Activated T-cell treated with anti-CD3 and anti-CD28 coated beads for 4 hours (primary cell): ENCODE results near the gene GALNTL6.
"Not testable (repeated sequence)": the region's sequence is repeated elsewhere in the genome, so short reads cannot be mapped to it uniquely, and the experiment has no call there.

ENCODE experiments used
- DNase-seq: peaks from one replicate; pipeline ENCODE4 v3.0.0-alpha.2; 2020

The GALNTL6 gene

DNA sequence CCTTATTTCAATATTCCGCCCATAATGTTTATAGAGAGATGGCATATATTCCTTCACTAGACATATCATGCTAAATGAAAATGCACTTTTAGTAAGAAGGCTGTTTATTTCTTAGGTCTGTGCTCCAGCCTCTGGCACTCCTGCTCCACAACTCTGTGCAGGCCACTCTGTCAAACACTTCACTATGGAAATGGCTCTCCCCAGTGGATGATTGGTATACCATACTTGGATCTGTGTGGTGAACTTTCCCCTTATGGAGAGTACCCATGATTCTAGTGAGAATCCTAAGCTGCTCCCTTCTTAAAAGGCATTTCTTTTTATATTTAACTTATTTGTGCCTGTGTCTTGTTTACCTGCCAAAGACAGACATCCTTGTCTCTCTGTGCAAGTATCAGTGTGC lies 875.3 kb downstream of the GALNTL6 start:
- no peak for DNase-seq

DNA sequence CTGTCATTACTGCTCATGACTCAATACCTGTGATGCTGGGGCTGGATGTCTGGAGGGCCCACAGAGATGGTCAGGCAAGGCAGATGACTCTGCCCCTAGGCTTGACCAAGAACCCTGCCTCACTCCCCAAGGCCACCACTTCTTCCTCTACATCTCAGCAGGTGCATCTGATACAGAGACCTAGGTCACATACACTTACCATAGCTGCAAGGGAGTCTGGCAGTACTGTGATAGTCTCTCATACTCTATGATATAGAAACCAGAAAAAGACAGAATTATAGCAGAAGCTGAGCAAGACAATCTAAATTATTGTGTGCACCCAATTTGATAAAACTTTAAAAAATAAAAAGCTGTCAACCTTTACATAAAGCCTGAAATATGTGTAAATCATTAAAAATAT lies 878.3 kb downstream of the GALNTL6 start:
- no peak for DNase-seq

DNA sequence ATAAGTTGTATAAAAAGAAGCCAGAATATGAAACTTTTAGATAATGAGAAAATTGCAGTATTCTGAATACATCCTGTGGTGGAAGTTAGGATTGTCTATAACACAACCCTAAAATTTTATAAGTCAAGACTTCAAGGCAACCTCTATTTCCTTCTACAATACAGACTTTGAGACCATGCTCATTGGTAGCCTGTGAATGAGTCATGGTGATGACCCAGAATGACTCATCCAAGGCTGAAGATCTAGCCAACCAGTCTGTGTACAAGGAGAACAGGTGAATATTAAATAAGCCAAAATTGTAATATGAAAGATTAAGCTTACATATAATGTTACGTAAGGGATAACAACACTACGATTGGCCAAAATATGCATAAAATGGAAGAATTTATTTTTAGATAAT lies 879.5 kb downstream of the GALNTL6 start:
- DNase-seq: no peak

DNA sequence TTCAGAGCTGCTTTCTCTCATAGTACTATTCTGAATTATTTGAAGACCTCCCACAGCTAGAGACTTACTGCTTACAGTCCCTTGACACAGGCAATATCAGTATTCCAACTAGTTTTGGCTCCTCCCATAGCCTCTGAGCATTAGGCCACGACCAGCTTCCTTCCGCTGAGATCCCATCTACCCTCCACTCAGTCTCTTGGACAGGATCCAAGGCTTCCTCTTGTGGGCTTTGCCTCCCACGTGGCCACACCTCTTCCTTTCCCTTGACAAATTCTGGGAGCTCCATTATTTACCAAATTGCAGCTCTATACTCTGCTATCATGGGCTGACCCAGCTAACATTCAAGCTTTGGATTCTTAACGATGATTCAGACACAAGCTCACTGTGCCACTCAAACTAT lies 885.1 kb downstream of the GALNTL6 start:
- no peak for DNase-seq

DNA sequence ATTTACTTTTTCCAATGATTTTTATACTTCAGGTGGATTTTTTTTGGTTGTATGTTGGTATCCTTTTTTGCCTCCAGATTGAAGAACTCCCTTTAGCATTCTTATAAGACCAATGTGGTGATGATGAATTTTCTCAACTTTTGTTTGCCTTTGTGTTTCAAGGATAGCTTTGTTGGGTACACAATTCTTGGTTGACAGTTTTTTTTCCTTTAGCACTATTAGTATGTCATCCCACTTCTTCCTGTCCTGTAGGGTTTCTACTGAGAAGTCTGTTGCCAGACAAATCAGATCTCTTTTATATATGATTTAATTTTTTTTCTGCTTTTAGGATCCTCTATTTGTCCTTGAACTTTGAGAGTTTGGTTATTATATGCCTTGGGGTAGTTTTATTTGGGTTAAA lies 892.4 kb downstream of the GALNTL6 start:
- DNase-seq: no peak

DNA sequence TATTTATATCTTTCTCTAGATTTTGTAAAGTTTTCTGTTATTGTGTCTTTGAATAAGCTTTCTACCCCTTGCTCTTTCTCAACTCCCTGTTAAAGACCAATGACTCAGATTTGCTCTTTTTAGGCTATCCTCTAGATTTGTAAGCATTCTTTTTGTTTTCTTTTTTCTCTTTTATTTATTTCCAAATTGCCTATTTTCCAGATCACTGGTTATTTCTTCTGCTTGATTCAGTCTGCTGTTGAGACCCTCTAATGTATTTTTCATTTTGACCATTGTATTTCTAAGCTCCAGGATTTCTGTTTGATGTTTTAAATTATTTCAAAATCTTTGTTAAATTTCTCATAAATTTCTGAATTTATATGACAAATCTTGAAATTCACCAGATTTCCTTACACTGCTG lies 892.8 kb downstream of the GALNTL6 start:
- no peak for DNase-seq

DNA sequence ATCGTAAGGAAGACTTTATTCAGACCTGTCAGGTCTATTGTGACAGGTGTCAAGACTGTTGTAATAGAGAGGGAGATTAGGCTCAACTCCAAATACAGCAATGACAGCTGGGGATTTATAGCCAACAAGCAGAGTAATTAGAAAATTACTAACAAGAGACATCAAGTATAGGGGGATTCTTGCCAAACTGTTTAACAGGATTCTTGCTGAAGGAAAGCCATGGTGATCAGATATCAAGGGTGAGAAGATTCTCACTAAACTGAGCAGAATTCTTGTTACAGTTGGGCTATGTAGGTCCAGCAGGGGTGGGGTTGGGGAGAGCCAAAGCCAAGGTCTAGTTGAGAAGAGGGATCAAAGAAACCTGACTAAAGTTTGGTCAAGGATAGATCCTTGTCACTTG lies 894.4 kb downstream of the GALNTL6 start:
- DNase-seq: no peak

DNA sequence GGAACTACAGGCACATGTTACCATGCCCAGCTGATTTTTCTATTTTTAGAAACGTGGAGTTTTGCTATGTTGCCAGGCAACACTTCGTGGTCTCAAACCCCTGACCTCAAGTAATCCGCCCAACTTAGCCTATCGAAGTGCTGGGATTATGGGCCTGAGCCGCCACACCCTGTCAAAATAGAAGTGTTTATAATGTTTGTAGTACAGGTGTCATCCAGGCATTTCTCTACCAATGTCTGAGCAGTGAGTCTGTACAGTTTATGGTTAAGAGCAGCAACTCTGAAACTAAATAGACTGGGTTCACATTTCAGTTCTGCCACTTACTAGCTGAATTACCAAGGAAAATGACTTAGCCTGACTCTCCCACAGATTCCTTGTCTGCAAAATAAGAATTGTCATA lies 895.0 kb downstream of the GALNTL6 start:
- no peak for DNase-seq

DNA sequence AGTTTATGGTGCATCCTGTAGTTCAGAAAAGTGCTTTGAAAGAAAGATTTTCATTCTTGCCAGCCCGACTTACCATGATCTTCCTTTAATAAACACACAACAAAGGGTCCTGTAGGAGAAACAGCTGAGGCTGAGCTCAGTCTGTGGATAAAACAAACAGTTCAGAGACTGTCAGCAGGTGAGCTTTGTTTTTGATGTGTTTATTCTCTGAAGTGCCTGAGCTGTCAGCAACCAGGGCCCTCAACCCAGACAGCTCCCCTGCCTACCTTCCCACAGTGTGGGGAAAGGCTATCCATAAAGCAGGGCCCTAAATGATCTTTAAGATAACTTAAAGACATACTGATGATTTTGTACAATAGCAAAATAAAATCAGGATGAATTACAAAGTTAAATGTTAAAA lies 896.2 kb downstream of the GALNTL6 start:
- DNase-seq: no peak

DNA sequence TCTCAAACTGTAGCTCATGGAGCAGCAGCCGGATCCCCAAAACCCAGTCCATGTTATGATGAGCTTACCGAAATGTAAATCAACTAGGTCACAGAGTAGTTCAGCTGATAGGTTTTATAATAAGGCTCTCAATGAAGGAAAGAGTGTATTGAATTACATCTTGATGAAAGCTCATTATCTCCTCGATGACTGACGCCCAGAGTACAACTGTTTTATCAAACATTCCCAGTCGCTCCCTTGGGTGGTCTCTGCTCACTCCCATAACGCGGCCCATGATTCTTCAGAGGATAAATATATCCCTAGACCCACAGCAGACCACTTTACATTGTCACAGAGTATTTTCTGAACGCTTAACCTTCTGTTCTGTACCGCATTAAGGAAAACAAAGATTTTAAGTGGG lies 903.1 kb downstream of the GALNTL6 start:
- no peak for DNase-seq

DNA sequence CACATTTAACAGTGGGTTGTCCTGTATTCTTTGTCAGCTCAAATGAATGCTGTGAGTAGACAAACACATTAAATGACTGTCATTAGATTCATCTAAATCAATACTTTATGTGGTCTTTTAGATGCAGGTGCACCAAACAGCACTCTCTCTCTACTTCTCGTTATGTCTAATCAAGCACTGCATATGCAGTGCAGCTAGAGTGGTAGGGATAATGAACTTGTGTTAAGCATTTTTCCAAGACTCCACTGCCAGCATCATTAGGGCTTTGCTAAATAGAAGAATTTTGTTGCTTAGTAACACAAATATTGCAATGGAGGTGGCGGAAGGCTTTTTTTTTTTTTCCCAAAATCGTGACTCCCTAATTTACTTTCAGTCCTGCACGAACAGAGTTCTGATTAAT lies 908.5 kb downstream of the GALNTL6 start:
- no peak for DNase-seq

DNA sequence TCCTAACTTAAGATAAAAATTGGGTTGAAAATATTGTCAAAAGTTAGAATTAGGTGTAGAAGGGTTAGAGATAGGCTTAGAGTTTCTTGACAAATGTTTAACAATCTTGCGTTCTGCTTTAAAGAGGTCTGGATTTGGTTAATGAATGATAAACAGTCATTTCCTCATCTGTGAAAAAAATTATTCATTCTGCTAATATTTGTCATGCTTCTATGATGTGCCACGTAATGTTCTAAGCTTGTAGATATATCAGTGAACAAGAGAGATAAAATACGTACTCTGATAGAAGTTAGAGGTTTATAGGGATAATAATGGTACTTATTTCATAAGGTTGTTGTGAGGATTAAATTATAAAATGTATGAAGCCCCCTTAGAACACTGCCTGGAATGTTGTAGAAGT lies 912.4 kb downstream of the GALNTL6 start:
- no peak for DNase-seq

DNA sequence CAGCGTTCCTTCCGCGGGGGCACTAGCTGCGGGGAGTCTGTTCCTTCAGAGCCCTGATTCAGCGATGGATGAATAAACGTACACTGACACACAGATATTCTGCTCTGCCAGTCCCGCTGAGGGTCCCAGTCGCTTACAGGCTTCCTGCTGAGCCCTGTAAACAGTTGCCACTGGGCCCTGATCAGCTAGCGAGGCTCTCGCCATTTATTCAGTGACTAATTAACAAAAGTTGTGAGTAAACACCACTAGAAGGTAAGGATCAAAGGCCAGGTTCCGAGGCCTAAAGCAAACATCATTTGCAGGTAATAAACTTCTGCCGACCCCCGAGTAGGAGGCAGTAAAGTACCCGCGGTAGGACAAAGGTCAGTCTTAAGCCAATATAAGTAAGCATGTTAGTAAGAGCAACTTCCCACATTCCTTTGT lies 912.8 kb downstream of the GALNTL6 start:
- no peak for DNase-seq

DNA sequence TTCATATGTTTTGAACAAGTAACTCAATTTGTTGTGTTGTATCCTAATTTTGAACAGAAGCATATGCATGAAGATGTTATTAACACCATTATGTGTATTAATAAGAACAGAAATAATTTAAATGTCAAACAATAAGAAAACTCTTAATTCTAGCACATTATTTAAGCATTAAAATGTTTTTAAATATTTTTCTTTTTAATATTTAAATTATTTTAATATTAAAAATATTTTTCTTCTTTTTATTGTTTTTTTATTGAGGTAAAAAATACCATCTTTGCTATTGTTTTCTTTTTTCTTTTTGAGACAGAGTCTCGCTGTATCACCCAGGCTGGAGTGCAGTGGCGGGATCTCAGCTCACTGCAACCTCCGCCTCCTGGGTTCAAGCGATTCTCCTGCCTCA lies 914.4 kb downstream of the GALNTL6 start:
- no peak for DNase-seq

DNA sequence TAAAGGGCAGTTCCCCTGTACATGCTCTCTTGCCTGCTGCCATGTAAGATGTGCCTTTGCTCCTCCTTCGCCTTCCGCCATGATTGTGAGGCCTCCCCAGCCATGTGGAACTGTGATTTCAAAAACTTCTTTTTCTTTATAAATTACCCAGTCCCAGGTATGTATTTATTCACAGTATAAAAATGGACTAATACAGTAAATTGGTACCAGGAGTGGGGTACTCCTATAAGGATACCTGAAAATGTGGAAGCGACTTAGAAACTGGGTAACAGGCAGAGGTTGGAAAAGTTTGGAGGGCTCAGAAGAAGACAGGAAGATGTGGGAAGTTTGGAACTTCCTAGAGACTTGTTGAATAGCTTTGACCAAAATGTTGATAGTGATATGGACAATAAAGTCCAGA lies 920.4 kb downstream of the GALNTL6 start:
- not testable (repeated sequence) for DNase-seq

DNA sequence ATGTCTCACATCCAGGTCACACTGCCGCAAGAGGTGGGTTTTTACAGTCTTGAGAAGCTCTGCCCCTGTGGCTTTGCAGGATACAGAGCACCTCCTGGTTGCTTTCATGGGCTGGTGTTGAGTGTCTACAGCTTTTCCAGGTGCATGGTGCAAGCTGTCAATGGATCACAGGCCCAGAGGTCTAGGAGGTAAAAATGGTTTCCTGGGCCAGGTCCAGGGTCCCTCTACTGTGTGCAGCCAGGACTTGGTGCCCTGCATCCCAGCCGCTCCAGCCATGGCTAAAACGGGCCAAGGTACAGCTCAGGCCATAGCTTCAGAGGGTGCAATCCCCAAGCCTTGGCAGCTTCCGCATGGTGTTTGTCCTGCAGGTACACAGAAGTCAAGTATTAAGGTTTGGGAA lies 921.4 kb downstream of the GALNTL6 start:
- DNase-seq: no peak

DNA sequence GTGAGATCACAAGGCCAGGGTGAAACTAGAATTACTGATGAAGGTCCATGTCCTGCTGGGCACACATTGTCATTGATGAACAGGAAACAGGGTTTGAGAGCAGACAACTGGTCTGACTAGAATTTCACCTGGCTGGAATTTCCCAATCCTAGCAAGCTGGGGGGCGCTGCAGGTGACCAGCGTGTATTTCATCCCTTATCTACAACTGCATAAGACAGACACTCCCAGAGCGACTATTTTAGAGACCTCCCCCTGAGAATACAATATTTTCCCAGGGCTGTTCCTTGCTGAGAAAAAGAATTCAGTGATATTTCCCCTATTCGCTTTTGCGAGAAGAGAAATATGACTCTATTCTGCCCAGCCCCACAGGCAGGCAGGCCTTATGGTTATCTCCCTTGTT lies 922.8 kb downstream of the GALNTL6 start:
- DNase-seq: no peak

DNA sequence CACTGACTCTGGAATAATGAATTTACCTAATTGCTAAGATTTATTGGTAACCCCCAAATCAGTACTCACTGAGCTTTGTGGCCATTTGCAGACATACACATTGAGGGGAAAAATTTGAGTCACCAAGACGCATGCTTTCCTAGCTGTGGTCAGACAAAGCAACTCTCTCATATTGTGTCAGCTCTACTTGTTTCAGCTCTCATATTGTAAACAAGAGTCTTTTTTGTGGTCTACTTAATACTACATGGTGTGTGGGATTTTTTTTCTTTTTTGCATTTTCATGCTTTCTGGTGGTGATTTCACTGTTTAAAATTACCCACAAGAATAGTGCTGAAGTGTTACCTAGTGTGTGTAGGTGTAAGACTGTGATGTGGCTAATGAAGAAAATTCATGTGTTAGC lies 927.2 kb downstream of the GALNTL6 start:
- no peak for DNase-seq

DNA sequence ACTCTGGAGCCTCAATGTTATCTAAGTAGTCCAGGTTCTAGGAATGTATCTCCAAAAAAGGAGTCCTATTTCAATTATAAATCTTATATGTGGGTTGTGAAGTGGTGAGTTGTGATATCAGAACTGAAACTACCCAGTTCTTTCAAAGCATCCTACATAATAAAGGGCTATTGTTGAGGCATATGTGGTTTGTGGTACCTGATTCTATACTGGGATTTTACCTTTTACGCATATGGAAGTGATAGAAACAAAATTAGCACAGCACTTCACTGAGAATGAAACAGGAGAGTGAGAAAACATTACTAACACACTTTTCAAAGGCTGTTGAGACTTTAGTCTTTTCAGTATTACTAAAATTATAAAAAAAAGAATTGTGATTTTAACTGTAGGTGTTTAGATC lies 937.7 kb downstream of the GALNTL6 start:
- DNase-seq: no peak

DNA sequence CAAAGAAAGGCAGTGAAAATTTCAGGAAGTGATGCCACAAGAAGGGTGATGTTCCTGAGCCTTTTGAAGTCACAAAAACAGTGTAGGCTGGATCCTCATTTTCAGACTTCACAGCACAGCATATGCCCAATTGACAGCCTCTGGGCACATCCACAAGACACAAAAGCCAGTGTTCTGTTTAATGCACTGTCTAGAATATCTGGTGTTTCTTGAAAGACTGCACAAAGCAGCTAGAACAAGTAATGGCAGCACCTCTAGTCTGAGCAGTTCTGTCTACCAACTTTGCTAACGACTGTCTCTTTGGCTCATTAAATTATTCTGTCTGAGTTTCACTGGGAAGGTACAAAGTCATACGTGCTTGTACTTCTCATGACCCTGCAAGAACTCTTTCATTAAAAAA lies 938.3 kb downstream of the GALNTL6 start:
- no peak for DNase-seq

DNA sequence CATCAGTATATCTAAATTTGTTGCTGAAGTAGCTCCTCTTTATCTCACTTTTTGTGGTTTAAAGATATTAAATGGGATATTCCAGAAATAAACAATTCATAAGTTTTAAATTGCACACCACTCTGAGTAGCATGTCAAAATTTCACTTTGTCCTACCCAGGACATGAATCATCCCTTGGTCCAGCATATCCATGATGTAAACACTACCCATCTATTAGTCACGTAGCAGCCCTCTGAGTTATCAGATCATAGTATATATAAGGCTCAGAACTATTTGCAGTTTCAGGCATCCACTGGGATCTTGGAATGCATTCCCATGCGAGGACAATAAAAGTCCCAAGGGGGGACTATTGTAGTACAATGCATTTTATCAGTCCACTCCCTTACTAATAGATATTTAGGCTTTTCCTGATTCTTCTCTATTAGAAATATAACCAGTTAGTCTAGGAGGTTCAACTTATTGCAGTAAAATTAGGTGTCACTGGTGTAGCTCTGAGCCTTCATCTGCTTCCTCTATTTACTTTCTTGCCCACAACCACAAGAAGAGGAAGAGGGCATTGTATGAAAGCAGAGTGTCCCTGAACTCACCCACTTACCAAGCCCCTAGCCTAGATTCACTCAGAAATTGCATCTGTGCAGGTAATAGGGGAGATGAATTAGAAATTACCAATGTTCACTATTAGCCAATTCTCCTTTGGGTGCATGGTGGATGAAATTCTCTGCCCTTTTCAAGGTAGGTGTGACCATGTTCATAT lies 945.6 kb downstream of the GALNTL6 start:
- no peak for DNase-seq

DNA sequence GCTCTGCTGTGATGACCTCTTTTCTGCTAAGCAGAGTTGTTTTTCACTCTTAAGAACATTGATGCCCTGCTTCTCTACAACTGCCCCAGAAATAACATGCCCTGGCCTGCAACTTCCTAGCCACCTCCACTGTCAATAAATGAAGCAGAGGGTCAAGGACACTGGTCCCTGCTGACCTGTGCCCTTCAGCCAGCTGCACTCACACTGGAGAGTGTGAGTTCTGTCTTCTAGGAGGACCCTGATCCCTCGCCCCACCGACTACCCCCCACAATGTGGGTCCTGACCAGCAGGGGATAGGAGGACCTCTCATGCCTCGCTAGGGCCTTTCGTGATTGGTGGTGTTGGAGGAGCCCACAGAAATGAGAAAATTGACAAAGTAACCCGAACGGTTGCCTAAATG lies 947.3 kb downstream of the GALNTL6 start:
- DNase-seq: no peak

DNA sequence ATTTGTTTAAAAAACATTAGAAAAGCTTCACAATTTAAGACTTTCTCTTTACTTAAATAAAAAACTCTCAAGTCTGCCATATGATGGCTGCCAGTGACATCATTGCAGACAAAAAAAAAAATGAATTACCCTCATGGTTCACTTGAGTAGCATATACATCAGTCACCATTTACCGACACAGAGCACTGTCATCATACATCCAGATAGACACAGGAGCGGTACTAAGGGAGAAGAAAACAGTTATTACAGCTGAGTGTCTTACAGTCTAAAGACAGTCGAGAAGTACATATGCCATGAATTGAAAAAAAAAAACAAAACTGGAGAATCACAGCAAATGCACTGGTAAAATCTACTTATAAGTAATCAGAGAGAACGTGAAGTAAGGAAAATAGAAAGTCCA lies 949.7 kb downstream of the GALNTL6 start:
- no peak for DNase-seq

DNA sequence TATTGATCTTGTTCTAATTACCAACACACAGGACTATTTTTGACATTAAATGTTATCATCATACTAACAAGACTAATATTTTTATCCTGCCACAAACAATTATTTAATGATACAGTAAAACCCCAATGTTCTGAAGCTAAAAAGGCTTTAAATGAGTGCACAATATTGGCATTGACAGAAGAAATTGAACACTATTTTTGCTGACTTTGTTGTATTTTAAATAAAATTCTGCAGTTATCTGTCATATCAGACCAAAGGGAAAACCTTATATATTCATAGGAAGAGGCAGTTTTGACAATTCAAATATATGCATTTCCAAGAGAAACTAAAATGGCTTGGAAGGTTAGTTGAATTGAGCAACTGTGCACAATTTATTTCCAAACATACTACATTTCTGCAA lies 957.6 kb downstream of the GALNTL6 start:
- DNase-seq: no peak

DNA sequence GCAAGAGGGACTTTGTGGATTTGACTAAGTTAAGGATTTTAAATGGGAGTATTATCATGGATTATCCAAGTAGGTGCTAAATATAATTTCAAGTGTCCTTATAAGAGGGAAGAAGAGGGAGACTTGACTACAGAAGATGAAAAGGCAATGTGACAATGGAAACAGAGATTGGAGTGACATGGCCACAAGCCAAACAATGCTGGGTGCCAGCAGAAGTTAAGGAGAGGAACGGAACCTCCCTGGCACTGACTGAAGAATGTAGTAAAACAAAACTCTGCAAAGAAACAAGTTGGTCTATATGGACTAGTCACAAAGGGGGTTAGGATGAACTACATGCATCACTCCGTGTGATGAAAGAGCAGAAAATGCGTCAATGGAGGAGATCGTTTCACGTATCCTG lies 959.6 kb downstream of the GALNTL6 start:
- no peak for DNase-seq
